Adrenal gland (tissue), 12 donors: ENCODE results near the gene LAMTOR2. TPM values are rescaled to one million over a fixed set of nuclear protein-coding genes. Genes with fewer than 3 reads are reported as not detected.
"Not testable (repeated sequence)": the region's sequence is repeated elsewhere in the genome, so short reads cannot be mapped to it uniquely, and the experiment has no call there.

Experiments used
- DNase-seq, 7 donors: peaks; one replicate each; pipeline ENCODE4 v3.0.0-alpha.2; 2019 to 2020
- H3K27ac ChIP-seq, 5 donors: fragments of 200-600 bp; sonication (generic) in 4 of 5; 1 replicate in 3 of 5; 2 replicates in 2 of 5; pipeline versions ENCODE4 v1.5.1 to v1.8.0; 2016 to 2020; ENCODE audit warnings: mild to moderate bottlenecking in 1 of 5
- H3K27me3 ChIP-seq: fragments of 200-600 bp; 2 replicates; pipeline ENCODE4 v1.8.0; 2021
- H3K36me3 ChIP-seq, 2 donors: fragments of 200-600 bp; replicated peaks in 1 of 2; 1 replicate in 1 of 2; 2 replicates in 1 of 2; pipeline versions ENCODE4 v1.5.1 to v1.8.0; 2018 to 2022
- H3K4me1 ChIP-seq, 2 donors: fragments of 200-600 bp; replicated peaks in 1 of 2; 1 replicate in 1 of 2; 2 replicates in 1 of 2; pipeline versions ENCODE4 v1.5.1 to v1.8.0; 2018 to 2021
- H3K4me3 ChIP-seq, 4 donors: fragments of 200-600 bp; sonication (generic) in 3 of 4; one replicate each; pipeline ENCODE4 v1.5.1; 2016 to 2018
- H3K9me3 ChIP-seq, 3 donors: fragments of 200-600 bp; sonication (generic) in 1 of 3; replicated peaks in 1 of 3; 1 replicate in 2 of 3; 2 replicates in 1 of 3; pipeline versions ENCODE4 v1.5.1 to v1.8.0; 2016 to 2021
- CTCF ChIP-seq, 6 experiments: fragments of 450-650 bp in 4 of 6; fragments of 200-600 bp in 2 of 6; sonication (generic) in 1 of 6; IDR thresholded peaks; 1 replicate in 5 of 6; 2 replicates in 1 of 6; pipeline versions ENCODE4 v1.5.1 to v1.8.0; 2016 to 2021; ENCODE audit warnings: antibody characterized with exemption in 6 of 6, mild to moderate bottlenecking in 2 of 6, moderate library complexity in 1 of 6
- POLR2A ChIP-seq, 2 donors: fragments of 450-650 bp; IDR thresholded peaks; one replicate each; pipeline ENCODE4 v1.6.1; 2017; ENCODE audit warnings: antibody characterized with exemption in 2 of 2, mild to moderate bottlenecking in 2 of 2, moderate library complexity in 1 of 2
- WGBS, 4 donors: extraction: QIAGEN DNeasy Blood & Tissue Kit in 2 of 4; methylation state at CpG; one replicate each; pipeline versions ENCODE4 v1.1.5 to v1.1.7; 2013 to 2017; 5-methylcytosine and 5-hydroxymethylcytosine counted together
- intact Hi-C, 2 donors: fragments of 100-400 bp; cut with DNase I; formaldehyde crosslinking; loops; one replicate each; pipeline versions ENCODE4 v1.14.1 to v1.15.0; 2022 to 2023
- polyA plus RNA-seq, 3 donors: library from polyadenylated mRNA; stranded (reverse); fragments of 200-250 nt in 2 of 3; fragments of 350-450 nt in 1 of 3; fragmentation: Illumina TruSeq in 1 of 3; extraction: RNeasy Lipid Tissue Mini Kit (QIAGEN cat#74804) in 1 of 3; gene quantifications; one replicate each; pipeline ENCODE4 v1.2.3, GENCODE V29; 2013 to 2014
- total RNA-seq, 9 donors: library from RNA; depleted of rRNA in 4 of 9; stranded (reverse); fragments of >200 nt in 4 of 9; fragments of 120-200 nt in 1 of 9; fragmentation: NEBNext Ultra II Directional in 1 of 9; extraction: Animal tissue kit (Norgen Biotek cat#: 25700) in 1 of 9; gene quantifications; one replicate each; pipeline versions ENCODE4 v1.1.0 to v1.2.4, GENCODE V29; 2013 to 2023
- donor health status: healthy with polysubstance abuse.
- donor health status: Bipolar disorder and iron deficiency.
- donor health status: DM: yes; HTN: yes; CAD: no.
- donor health status: DM: no; HTN: no; CAD: no.
- donor health status: DM: no; HTN: no; CAD: no.
- donor health status: DM: yes; HTN: yes; CAD: no.

The LAMTOR2 gene
- total and polyA plus RNA-seq, 12 donors, result 53.6 to 216 (median 86.3) TPM

GRCh38 chr1:156024801-156025200 is 29.8 kb upstream of the LAMTOR2 start:
- peaks cover 3 to 8% of the 10 kb centered on the region in 2 donors for H3K4me1 ChIP-seq
- H3K9me3 ChIP-seq, result no peaks in the 10 kb centered on the region
- DNase-seq, result no peak
- no peaks in the 10 kb centered on the region for H3K27me3 ChIP-seq
- intact Hi-C loops, result no loop called here
- WGBS, 4 donors, result 70 to 79% (median 76%) methylated on average over 3 to 5 of the region's 5 CpGs
- no peak overlapping the region for H3K27ac ChIP-seq
- TF ChIP-seq CTCF (IDR thresholded peaks at IDR 0.05) (no peak), POLR2A (IDR thresholded peaks at IDR 0.05) (no peak)
- H3K4me3 ChIP-seq, result no peak overlapping the region
- H3K36me3 ChIP-seq, result no peaks in the 10 kb centered on the region

DNA sequence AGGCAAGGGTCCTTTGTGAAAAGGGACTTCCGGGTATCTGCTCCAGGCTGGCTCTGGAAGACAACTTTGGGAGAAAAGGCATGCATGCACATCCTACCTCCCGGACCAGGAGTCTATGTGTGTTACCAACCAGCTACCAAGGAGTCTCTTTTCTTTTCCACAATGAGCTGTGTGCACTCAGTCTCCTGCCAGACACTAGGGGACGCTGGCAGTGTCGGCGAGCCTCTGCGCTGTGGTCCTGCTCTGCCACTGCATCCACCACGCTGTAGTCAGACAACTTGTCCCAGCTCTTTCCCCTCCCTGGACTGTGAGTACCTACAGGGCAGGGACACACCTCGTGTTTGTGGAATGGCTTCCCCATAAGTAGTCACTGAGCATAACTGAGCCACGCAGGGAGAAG is 28.7 kb upstream of the LAMTOR2 start:
- DNase-seq, result peak in 6 of 7 donors; percentile 48 to 72 (median 66)
- Histone ChIP-seq H3K27ac (no peak overlapping the region), H3K27me3 (no peaks in the 10 kb centered on the region), H3K36me3 (no peaks in the 10 kb centered on the region), H3K4me1 (peaks cover 0 to 4% of the 10 kb centered on the region in 2 donors), H3K9me3 (no peaks in the 10 kb centered on the region), H3K4me3 (no peak overlapping the region)
- intact Hi-C loops, result no loop called here
- peak; percentile 35 to 75 (median 52) for TF ChIP-seq CTCF (IDR thresholded peaks at IDR 0.05)
- TF ChIP-seq POLR2A (IDR thresholded peaks at IDR 0.05), result no peak
- WGBS, 4 donors, result 8 to 16% (median 10%) methylated on average over 9 of the region's 9 CpGs

DNA sequence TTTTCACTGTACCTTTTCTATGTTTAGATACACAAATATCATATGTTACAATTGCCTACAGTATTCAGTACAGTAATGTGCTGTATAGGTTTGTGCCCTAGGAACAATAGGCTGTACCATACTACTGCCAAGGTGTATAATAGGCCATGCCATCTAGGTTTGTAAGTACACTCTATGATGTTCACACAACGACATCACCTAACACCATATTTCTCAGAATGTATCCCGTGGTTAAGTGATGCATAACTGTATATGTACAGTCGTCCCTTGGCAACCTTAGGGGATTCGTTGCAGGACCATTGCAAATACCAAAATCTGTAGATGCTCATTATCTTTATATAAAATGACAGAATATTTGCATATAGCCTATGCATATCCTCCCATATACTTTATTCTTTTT is 28.0 kb upstream of the LAMTOR2 start:
- no peaks in the 10 kb centered on the region for H3K4me1 ChIP-seq
- no peak overlapping the region for H3K4me3 ChIP-seq
- no peaks in the 10 kb centered on the region for H3K36me3 ChIP-seq
- H3K9me3 ChIP-seq, result no peaks in the 10 kb centered on the region
- no peak for TF ChIP-seq POLR2A (IDR thresholded peaks at IDR 0.05)
- no peak for TF ChIP-seq CTCF (IDR thresholded peaks at IDR 0.05)
- no peak overlapping the region for H3K27ac ChIP-seq
- 83 to 90% (median 87%) methylated on average over 4 of the region's 4 CpGs for WGBS, 4 donors
- no peaks in the 10 kb centered on the region for H3K27me3 ChIP-seq
- intact Hi-C loops, result no loop called here
- no peak for DNase-seq

- TF ChIP-seq CTCF (IDR thresholded peaks at IDR 0.05), result no peak
- intact Hi-C loops, result no loop called here
- Histone ChIP-seq H3K9me3 (no peaks in the 10 kb centered on the region), H3K4me3 (no peak overlapping the region), H3K36me3 (peaks cover 0 to 14% of the 10 kb centered on the region in 2 donors), H3K27ac (no peak overlapping the region), H3K27me3 (no peaks in the 10 kb centered on the region), H3K4me1 (no peaks in the 10 kb centered on the region)
- no peak for DNase-seq
- WGBS, 4 donors, result 54 to 63% (median 56%) methylated on average over 6 of the region's 6 CpGs
These were observed 21.6 kb upstream of the LAMTOR2 start for GRCh38 chr1:156033011-156033410.

DNA sequence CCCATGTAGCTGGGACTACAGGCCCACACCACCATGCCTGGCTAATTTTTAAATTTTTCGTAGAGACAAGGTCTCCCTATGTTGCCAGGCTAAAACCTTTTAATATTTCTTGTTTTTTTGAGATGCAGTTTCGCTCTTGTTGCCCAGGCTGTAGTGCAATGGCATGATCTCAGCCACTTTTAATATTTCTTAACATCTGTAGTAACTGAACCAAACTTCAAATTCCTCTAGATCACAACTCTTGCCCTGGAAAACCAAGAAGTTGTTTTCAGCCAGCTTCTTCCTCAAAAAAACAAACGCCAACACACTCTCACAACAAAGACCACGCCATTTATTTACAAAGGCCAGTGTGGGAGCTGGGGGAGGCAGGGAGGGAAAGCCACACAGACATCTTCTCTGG is 19.6 kb upstream of the LAMTOR2 start:
- H3K27ac ChIP-seq, H3K4me3 ChIP-seq, H3K9me3 ChIP-seq, DNase-seq, H3K27me3 ChIP-seq, intact Hi-C loops, H3K4me1 ChIP-seq: not testable (repeated sequence)
- peaks cover 0 to 22% of the 10 kb centered on the region in 2 donors for H3K36me3 ChIP-seq
- 90 to 94% (median 91%) methylated on average over 4 of the region's 4 CpGs for WGBS, 4 donors
